Measurements from ENCODE around the gene ZC3H11A. TPM values are rescaled to one million over a fixed set of nuclear protein-coding genes. Genes with fewer than 3 reads are reported as not detected.

ZC3H11A gene
- total and polyA plus RNA-seq, 2 of the 13 experiments (the other 11 are each of a cell fraction or from before 2014, with no cell fraction given) = 56.9 to 59.7 TPM

- TF ChIP-seq REST (IDR thresholded peaks at IDR 0.05; ENCODE audit: borderline replicate concordance in 1 of 2, low read depth in 1 of 2, low read length in 2 of 2) (no peak), MLX (CRISPR knock-in tag; IDR thresholded peaks at IDR 0.05) (no peak; the same call in 1 of the 2 replicates), ZSCAN12 (CRISPR knock-in tag; IDR thresholded peaks at IDR 0.05) (no peak), RORA (CRISPR knock-in tag; IDR thresholded peaks at IDR 0.05) (no peak), ZNF761 (CRISPR knock-in tag; conservative IDR thresholded peaks at IDR 0.05) (no peak), ZNF543 (CRISPR knock-in tag; IDR thresholded peaks at IDR 0.05) (0 out of 2 replicates have a peak, but pooled peaks have one; percentile 2), PRDM15 (CRISPR knock-in tag; IDR thresholded peaks at IDR 0.05) (0 out of 2 replicates have a peak, but pooled peaks have one; percentile 54), ZUFSP (CRISPR knock-in tag; IDR thresholded peaks at IDR 0.05; ENCODE audit: borderline replicate concordance) (no peak), SIX4 (CRISPR knock-in tag; IDR thresholded peaks at IDR 0.05) (no peak), ZNF446 (CRISPR knock-in tag; IDR thresholded peaks at IDR 0.05) (no peak), ZFP62 (CRISPR knock-in tag; IDR thresholded peaks at IDR 0.05) (no peak), SIX1 (CRISPR knock-in tag; IDR thresholded peaks at IDR 0.05; ENCODE audit: borderline replicate concordance) (no peak), TGIF2 (CRISPR knock-in tag; IDR thresholded peaks at IDR 0.05) (0 out of 2 replicates have a peak, but pooled peaks have one; percentile 43), THAP8 (CRISPR knock-in tag; IDR thresholded peaks at IDR 0.05; ENCODE audit: borderline replicate concordance) (0 out of 2 replicates have a peak, but pooled peaks have one; percentile 81), GATA4 (IDR thresholded peaks at IDR 0.05; ENCODE audit: borderline replicate concordance, low read depth) (no peak), MATR3 (CRISPR knock-in tag; IDR thresholded peaks at IDR 0.05) (no peak)
These were observed at the start of gene ZC3H11A, which contains the start of gene ZBED6 (continued) for GRCh38 chr1:203795441-203796235.
